Measurements from ENCODE around the gene KRCC1.

DNA sequence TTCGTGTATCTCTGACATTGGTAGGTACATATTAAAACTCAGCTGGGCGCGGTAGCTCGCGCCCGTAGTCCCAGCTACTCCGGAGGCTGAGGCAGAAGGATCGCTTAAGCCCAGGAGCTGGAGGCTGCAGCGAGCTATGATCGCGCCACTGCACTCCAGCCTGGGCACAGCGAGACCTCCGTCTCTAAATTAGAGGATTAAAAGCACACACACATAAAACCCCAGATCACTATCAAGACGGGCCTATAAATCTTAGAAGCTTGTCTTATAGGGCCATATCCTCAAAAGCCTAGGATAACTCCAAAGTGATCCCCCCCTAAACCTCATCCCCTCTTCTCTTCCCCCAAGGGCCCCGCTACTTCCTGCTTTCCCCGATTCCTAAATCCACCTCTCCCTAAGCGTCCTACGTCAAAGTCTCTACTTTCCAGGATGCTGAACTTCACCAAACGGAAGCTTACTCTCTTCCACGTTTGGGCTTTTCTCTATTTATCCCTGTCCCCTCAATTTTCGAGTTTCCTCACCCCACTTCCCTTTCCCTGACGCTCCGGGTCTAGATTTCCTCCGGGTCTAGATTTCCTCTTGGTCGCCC lies 707 bp downstream of the KRCC1 start:
- TF ChIP-seq, protein P1, sequence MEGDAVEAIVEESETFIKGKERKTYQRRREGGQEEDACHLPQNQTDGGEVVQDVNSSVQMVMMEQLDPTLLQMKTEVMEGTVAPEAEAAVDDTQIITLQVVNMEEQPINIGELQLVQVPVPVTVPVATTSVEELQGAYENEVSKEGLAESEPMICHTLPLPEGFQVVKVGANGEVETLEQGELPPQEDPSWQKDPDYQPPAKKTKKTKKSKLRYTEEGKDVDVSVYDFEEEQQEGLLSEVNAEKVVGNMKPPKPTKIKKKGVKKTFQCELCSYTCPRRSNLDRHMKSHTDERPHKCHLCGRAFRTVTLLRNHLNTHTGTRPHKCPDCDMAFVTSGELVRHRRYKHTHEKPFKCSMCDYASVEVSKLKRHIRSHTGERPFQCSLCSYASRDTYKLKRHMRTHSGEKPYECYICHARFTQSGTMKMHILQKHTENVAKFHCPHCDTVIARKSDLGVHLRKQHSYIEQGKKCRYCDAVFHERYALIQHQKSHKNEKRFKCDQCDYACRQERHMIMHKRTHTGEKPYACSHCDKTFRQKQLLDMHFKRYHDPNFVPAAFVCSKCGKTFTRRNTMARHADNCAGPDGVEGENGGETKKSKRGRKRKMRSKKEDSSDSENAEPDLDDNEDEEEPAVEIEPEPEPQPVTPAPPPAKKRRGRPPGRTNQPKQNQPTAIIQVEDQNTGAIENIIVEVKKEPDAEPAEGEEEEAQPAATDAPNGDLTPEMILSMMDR (IDR thresholded peaks at IDR 0.05), result no peak
- TF ChIP-seq POLR2A (IDR thresholded peaks at IDR 0.05), result no peak

All from heart left ventricle (tissue), 13 donors.